HepG2 (cell line): Measurements from ENCODE around the gene CHL1. TPM values are rescaled to one million over a fixed set of nuclear protein-coding genes. Genes with fewer than 3 reads are reported as not detected.

Source experiments
- ATAC-seq: fragments of 200-7000 bp; cut with Tn5 transposase; 3 replicates; pipeline ENCODE4 v1.9.1; 2020; ENCODE audit warnings: mild to moderate bottlenecking, moderate library complexity
- BruUV-seq: library from RNA; stranded (reverse); fragments of 400-500 nt; replicated peaks from 2 replicates; lab custom pipeline; 2021; lab: Mats Ljungman, UMichigan
- CTCF ChIA-PET: fragments of 300-600 bp; formaldehyde crosslinking; extraction: SDS; loops from one replicate; lab custom pipeline; 2021; ENCODE audit warnings: low total read pairs, inconsistent platforms, low intra/inter-chr PET ratio; lab: Yijun Ruan, JAX
- POLR2A ChIA-PET: fragments of 350-600 bp; sonication (Branson Sonifier 250); formaldehyde crosslinking; loops from one replicate; lab custom pipeline; 2020; ENCODE audit warnings: antibody characterized with exemption, inconsistent platforms; lab: Yijun Ruan, JAX
- DNase-seq: peaks from one replicate; pipeline ENCODE4 v3.0.0-alpha.2; 2015; ENCODE audit warnings: low spot score
- FAIRE-seq: peaks from 3 replicates; lab custom pipeline; 2011; peaks lifted over from hg19 to GRCh38; lab: Jason Lieb, UNC
- H2AFZ ChIP-seq: one replicate; pipeline ENCODE4 v1.6.1; 2011; ENCODE audit warnings: low read length, inconsistent platforms
- H3K27ac ChIP-seq: fragments of 300-600 bp; 3 replicates; pipeline ENCODE4 v1.8.0; 2011; ENCODE audit warnings: mixed run types, mild to moderate bottlenecking, mixed read lengths, low read length, inconsistent platforms; ENCODE audit not compliant: insufficient read depth; ENCODE audit errors: extremely low read length
- H3K27me3 ChIP-seq, 2 experiments: fragments of 200-600 bp in 1 of 2; 2 replicates in 1 of 2; 3 replicates in 1 of 2; pipeline versions ENCODE4 v1.6.0 to v1.8.0; 2011; ENCODE audit warnings: low read length in 2 of 2, mild to moderate bottlenecking in 2 of 2, moderate library complexity in 2 of 2, inconsistent platforms in 1 of 2; ENCODE audit not compliant: insufficient read depth in 2 of 2, control insufficient read depth in 1 of 2
- H3K36me3 ChIP-seq, 2 experiments: fragments of 200-600 bp in 1 of 2; replicated peaks in 1 of 2; 2 replicates in 1 of 2; 3 replicates in 1 of 2; pipeline versions ENCODE4 v1.5.1 to v1.8.0; 2011; ENCODE audit warnings: low read length in 2 of 2, inconsistent platforms in 1 of 2; ENCODE audit not compliant: insufficient read depth in 2 of 2, control insufficient read depth in 1 of 2
- H3K4me1 ChIP-seq: 2 replicates; pipeline ENCODE4 v1.5.1; 2012; ENCODE audit warnings: low read length, inconsistent platforms; ENCODE audit not compliant: insufficient read depth
- H3K4me2 ChIP-seq: 2 replicates; pipeline ENCODE4 v1.6.0; 2011; ENCODE audit warnings: low read depth, low read length, inconsistent platforms
- H3K4me3 ChIP-seq, 3 experiments: fragments of 200-600 bp in 1 of 3; sonication (generic), shearing (Covaris generic) in 1 of 3; replicated peaks in 1 of 3; 2 replicates each; pipeline ENCODE4 v1.5.1; 2011 to 2016; ENCODE audit warnings: low read length in 3 of 3, inconsistent platforms in 2 of 3, low read depth in 2 of 3, mild to moderate bottlenecking in 2 of 3, control low read depth in 1 of 3, mixed read lengths in 1 of 3; ENCODE audit not compliant: insufficient read depth in 1 of 3
- H3K79me2 ChIP-seq: one replicate; pipeline ENCODE4 v1.6.1; 2011; ENCODE audit warnings: low read length, inconsistent platforms; ENCODE audit not compliant: insufficient read depth
- H3K9ac ChIP-seq: 2 replicates; pipeline ENCODE4 v1.6.0; 2011; ENCODE audit warnings: mild to moderate bottlenecking, low read depth, low read length, inconsistent platforms; ENCODE audit not compliant: insufficient read depth
- H3K9me3 ChIP-seq: 2 replicates; pipeline ENCODE4 v1.5.1; 2012; ENCODE audit warnings: mild to moderate bottlenecking, low read length
- H4K20me1 ChIP-seq: 2 replicates; pipeline ENCODE4 v1.6.0; 2011; ENCODE audit warnings: inconsistent platforms, mild to moderate bottlenecking, low read length, moderate library complexity; ENCODE audit not compliant: insufficient read depth
- CBX2 ChIP-seq, 2 experiments: fragments of 200-600 bp in 1 of 2; sonication (generic); formaldehyde crosslinking in 1 of 2; IDR thresholded peaks; 2 replicates each; pipeline versions ENCODE4 v1.7.0 to v1.8.1; 2018 to 2022; ENCODE audit warnings: low read depth in 2 of 2, low read length in 1 of 2, mild to moderate bottlenecking in 1 of 2, missing genetic modification reagents in 1 of 2
- CCAR2 ChIP-seq: fragments of 200-400 bp; formaldehyde crosslinking; optimal IDR thresholded peaks from 2 replicates; pipeline ENCODE3; 2018; ENCODE audit warnings: low read depth, mild to moderate bottlenecking, low read length, moderate library complexity
- JUNB ChIP-seq: sonication (generic); formaldehyde crosslinking; IDR thresholded peaks from 2 replicates; pipeline ENCODE4 v1.8.0; 2022; ENCODE audit warnings: missing genetic modification reagents, mild to moderate bottlenecking, borderline replicate concordance
- MXD4 ChIP-seq: IDR thresholded peaks from 2 replicates; pipeline ENCODE4 v1.6.1; 2016; ENCODE audit warnings: mild to moderate bottlenecking, missing biosample characterization, missing genetic modification reagents
- POLR2AphosphoS2 ChIP-seq: IDR thresholded peaks from 2 replicates; pipeline ENCODE4 v1.6.1; 2011; ENCODE audit warnings: low read depth, low read length, improper control_type of control experiment
- RARA ChIP-seq: IDR thresholded peaks from 2 replicates; pipeline ENCODE4 v1.6.1; 2016; ENCODE audit warnings: missing genetic modification reagents, missing compliant biosample characterization
- SKI ChIP-seq: fragments of 450-650 bp; IDR thresholded peaks from one replicate; pipeline ENCODE4 v1.6.1; 2018; ENCODE audit warnings: mild to moderate bottlenecking; ENCODE audit not compliant: partially characterized antibody
- STAG1 ChIP-seq: sonication (generic); formaldehyde crosslinking; IDR thresholded peaks from 2 replicates; pipeline ENCODE4 v1.4.0; 2020; ENCODE audit warnings: missing genetic modification reagents
- TCF7 ChIP-seq: sonication (generic); IDR thresholded peaks from 2 replicates; pipeline ENCODE4 v1.6.1; 2016; ENCODE audit warnings: antibody characterized with exemption, low read depth
- U2AF1 ChIP-seq: fragments of 200-400 bp; formaldehyde crosslinking; optimal IDR thresholded peaks from 2 replicates; pipeline ENCODE3; 2017; ENCODE audit warnings: mild to moderate bottlenecking, low read depth, low read length
- ZBTB44 ChIP-seq: sonication (generic); formaldehyde crosslinking; IDR thresholded peaks from 2 replicates; pipeline ENCODE4 v1.4.0; 2020; ENCODE audit warnings: missing genetic modification reagents
- ZEB1 ChIP-seq: IDR thresholded peaks from 2 replicates; pipeline ENCODE4 v1.6.1; 2012; ENCODE audit warnings: mild to moderate bottlenecking, low read depth, inconsistent platforms; ENCODE audit not compliant: insufficient replicate concordance
- ZNF317 ChIP-seq: sonication (generic); formaldehyde crosslinking; IDR thresholded peaks from 2 replicates; pipeline ENCODE4 v1.5.0; 2020; ENCODE audit warnings: mild to moderate bottlenecking, missing genetic modification reagents
- ZNF615 ChIP-seq: sonication (generic); formaldehyde crosslinking; IDR thresholded peaks from 2 replicates; pipeline ENCODE4 v1.5.0; 2020; ENCODE audit warnings: mild to moderate bottlenecking, missing genetic modification reagents, borderline replicate concordance
- ZNF83 ChIP-seq: sonication (generic); formaldehyde crosslinking; IDR thresholded peaks from 2 replicates; pipeline ENCODE4 v1.4.0; 2020; ENCODE audit warnings: missing genetic modification reagents, mild to moderate bottlenecking, borderline replicate concordance
- WGBS: methylation state at CpG from one replicate; pipeline ENCODE4 v1.1.6; 2017; ENCODE audit warnings: low lambda C conversion rate; 5-methylcytosine and 5-hydroxymethylcytosine counted together
- in situ Hi-C: cut with HindIII; loops from 2 replicates; pipeline ENCODE4 v1.10.0; 2017; ENCODE audit warnings: low pct_unique_long_range_greater_than_20kb; ENCODE audit not compliant: extremely low pct_ligation_motif_present
- intact Hi-C: fragments of 100-400 bp; cut with micrococcal nuclease; formaldehyde crosslinking; loops from one replicate; pipeline ENCODE4 v1.10.0; 2022; ENCODE audit not compliant: unreplicated experiment
- polyA plus RNA-seq, 8 experiments: library from polyadenylated mRNA; depleted of rRNA in 3 of 8; stranded (reverse) in 7 of 8; unstranded in 1 of 8; fragments of >200 nt; fragmentation: Illumina TruSeq in 4 of 8; extraction: Trizol in 4 of 8; gene quantifications; 2 replicates each; pipeline versions ENCODE4 v1.2.1 to v1.2.3, GENCODE V29; 2011 to 2016; ENCODE audit warnings: low read depth in 4 of 8, missing spikeins in 1 of 8, mixed read lengths in 1 of 8; ENCODE audit not compliant: insufficient read depth in 1 of 8
- total RNA-seq, 5 experiments: library from RNA; depleted of rRNA; stranded (reverse); fragments of >200 nt; fragmentation: Illumina TruSeq; extraction: Trizol; gene quantifications; 2 replicates each; pipeline ENCODE4 v1.2.3, GENCODE V29; 2016; ENCODE audit warnings: low read depth in 1 of 5
- TF ChIP-seq, protein P1 (sequence below): sonication (generic); formaldehyde crosslinking; IDR thresholded peaks from 2 replicates; pipeline ENCODE4 v1.4.0; 2020; ENCODE audit warnings: missing genetic modification reagents
- TF ChIP-seq, protein P2 (sequence below): sonication (generic); formaldehyde crosslinking; IDR thresholded peaks from 2 replicates; pipeline ENCODE4 v1.5.1; 2020; ENCODE audit warnings: mild to moderate bottlenecking, moderate library complexity, missing genetic modification reagents
- TF ChIP-seq, protein P3 (sequence below): sonication (generic); formaldehyde crosslinking; IDR thresholded peaks from 2 replicates; pipeline ENCODE4 v1.4.0; 2020; ENCODE audit warnings: missing genetic modification reagents, low read depth, mild to moderate bottlenecking, borderline replicate concordance

CHL1 gene
- total and polyA plus RNA-seq, 2 of the 13 experiments (the other 11 are each of a cell fraction or from before 2014, with no cell fraction given) = not detected

- TF ChIP-seq, protein P1, sequence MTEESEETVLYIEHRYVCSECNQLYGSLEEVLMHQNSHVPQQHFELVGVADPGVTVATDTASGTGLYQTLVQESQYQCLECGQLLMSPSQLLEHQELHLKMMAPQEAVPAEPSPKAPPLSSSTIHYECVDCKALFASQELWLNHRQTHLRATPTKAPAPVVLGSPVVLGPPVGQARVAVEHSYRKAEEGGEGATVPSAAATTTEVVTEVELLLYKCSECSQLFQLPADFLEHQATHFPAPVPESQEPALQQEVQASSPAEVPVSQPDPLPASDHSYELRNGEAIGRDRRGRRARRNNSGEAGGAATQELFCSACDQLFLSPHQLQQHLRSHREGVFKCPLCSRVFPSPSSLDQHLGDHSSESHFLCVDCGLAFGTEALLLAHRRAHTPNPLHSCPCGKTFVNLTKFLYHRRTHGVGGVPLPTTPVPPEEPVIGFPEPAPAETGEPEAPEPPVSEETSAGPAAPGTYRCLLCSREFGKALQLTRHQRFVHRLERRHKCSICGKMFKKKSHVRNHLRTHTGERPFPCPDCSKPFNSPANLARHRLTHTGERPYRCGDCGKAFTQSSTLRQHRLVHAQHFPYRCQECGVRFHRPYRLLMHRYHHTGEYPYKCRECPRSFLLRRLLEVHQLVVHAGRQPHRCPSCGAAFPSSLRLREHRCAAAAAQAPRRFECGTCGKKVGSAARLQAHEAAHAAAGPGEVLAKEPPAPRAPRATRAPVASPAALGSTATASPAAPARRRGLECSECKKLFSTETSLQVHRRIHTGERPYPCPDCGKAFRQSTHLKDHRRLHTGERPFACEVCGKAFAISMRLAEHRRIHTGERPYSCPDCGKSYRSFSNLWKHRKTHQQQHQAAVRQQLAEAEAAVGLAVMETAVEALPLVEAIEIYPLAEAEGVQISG = no peak
- no peak for TF ChIP-seq RARA
- TF ChIP-seq, protein P2, sequence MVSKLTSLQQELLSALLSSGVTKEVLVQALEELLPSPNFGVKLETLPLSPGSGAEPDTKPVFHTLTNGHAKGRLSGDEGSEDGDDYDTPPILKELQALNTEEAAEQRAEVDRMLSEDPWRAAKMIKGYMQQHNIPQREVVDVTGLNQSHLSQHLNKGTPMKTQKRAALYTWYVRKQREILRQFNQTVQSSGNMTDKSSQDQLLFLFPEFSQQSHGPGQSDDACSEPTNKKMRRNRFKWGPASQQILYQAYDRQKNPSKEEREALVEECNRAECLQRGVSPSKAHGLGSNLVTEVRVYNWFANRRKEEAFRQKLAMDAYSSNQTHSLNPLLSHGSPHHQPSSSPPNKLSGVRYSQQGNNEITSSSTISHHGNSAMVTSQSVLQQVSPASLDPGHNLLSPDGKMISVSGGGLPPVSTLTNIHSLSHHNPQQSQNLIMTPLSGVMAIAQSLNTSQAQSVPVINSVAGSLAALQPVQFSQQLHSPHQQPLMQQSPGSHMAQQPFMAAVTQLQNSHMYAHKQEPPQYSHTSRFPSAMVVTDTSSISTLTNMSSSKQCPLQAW (CRISPR knock-in tag) = no peak
- TF ChIP-seq MXD4 (CRISPR knock-in tag) = no peak
- no peak for TF ChIP-seq ZNF317 (CRISPR knock-in tag)
- TF ChIP-seq ZBTB44 = no peak
Measured at GRCh38 chr3:435161-435560, 238.6 kb downstream of the CHL1 start (continued).

DNA sequence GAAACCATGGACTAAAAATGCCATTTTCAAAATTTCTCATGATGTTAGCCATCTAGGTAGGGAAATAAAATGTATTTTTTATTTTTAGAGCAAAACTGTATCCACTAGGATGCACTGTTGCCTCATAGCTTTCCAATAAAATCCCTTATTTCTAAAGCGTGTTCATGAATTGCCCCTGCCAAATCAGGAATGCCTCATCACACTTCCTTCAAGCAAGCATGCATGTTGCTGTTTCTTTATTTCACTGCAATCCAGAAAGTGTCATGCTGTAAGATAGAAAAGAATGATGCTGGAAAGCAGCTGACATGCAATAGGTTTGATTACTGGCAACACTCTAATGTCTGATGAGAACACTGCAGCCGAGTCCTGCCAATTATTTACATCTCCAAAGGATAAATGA, 239.5 kb downstream of the CHL1 start:
- Histone ChIP-seq H3K27me3 (no peaks in the 10 kb centered on the region), H3K9ac (no peak overlapping the region), H3K36me3 (no peaks in the 10 kb centered on the region), H3K9me3 (peaks cover 85% of the 10 kb centered on the region), H3K27ac (no peak overlapping the region), H4K20me1 (no peaks in the 10 kb centered on the region), H3K4me1 (no peaks in the 10 kb centered on the region), H2AFZ (no peak overlapping the region), H3K79me2 (no peaks in the 10 kb centered on the region), H3K4me2 (no peak overlapping the region), H3K4me3 (no peak overlapping the region)
- ATAC-seq = no peak
- POLR2A ChIA-PET = no interaction called here
- intact Hi-C loops (no loop called here), in situ Hi-C loops (no loop called here)
- no TSS peak for BruUV-seq
- 0% methylated on average over 2 of the region's 2 CpGs for WGBS
- no peak for DNase-seq
- CTCF ChIA-PET = no interaction called here
- TF ChIP-seq POLR2AphosphoS2 = no peak
- no peak for TF ChIP-seq STAG1 (CRISPR knock-in tag)
- no peak for TF ChIP-seq ZNF615 (CRISPR knock-in tag)
- TF ChIP-seq CCAR2 = no peak
- TF ChIP-seq, protein P3, sequence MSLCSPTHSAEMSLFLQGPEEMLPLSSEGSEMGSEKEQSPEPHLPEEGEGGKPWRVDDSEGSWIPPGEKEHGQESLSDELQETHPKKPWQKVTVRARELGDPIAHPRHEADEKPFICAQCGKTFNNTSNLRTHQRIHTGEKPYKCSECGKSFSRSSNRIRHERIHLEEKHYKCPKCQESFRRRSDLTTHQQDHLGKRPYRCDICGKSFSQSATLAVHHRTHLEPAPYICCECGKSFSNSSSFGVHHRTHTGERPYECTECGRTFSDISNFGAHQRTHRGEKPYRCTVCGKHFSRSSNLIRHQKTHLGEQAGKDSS (CRISPR knock-in tag) = no peak
- TF ChIP-seq SKI = no peak
- TF ChIP-seq ZEB1 = no peak
- no peak for TF ChIP-seq U2AF1
- no peak for TF ChIP-seq ZNF83 (CRISPR knock-in tag)
- TF ChIP-seq CBX2 (IDR thresholded peaks at IDR 0.05; ENCODE audit: low read depth, low read length) = no peak
- no peak for TF ChIP-seq CBX2 (CRISPR knock-in tag; IDR thresholded peaks at IDR 0.05; ENCODE audit: low read depth)
- no peak for TF ChIP-seq TCF7
- TF ChIP-seq JUNB (CRISPR knock-in tag) = no peak
- no peak for FAIRE-seq
